Activated naive CD8-positive, alpha-beta T cell (primary cell): ENCODE measurements around the gene EDA2R.

Source experiments
- H3K27ac Mint-ChIP-seq: one replicate; pipeline ENCODE4 v1.8.0; 2021; ENCODE audit warnings: mixed read lengths
- H3K27me3 Mint-ChIP-seq: one replicate; pipeline ENCODE4 v1.8.0; 2021; ENCODE audit warnings: mixed read lengths
- H3K36me3 Mint-ChIP-seq: one replicate; pipeline ENCODE4 v1.8.0; 2021; ENCODE audit warnings: mixed read lengths
- H3K4me1 Mint-ChIP-seq: one replicate; pipeline ENCODE4 v1.8.0; 2021; ENCODE audit warnings: low read depth, mixed read lengths
- H3K4me3 Mint-ChIP-seq: one replicate; pipeline ENCODE4 v1.8.0; 2021; ENCODE audit warnings: mild to moderate bottlenecking, mixed read lengths
- H3K9me3 Mint-ChIP-seq: one replicate; pipeline ENCODE4 v1.8.0; 2021; ENCODE audit warnings: low read depth, mixed read lengths

EDA2R gene

GRCh38 chrX:66638591-66639500 lies at the start of gene EDA2R:
EDA2R (minus strand) TSS chrX:66639078; CDS start chrX:66616020, 23,058 bp downstream.
- Mint-ChIP-seq H3K4me1 (peaks cover 9% of the 10 kb centered on the region), H3K9me3 (no peaks in the 10 kb centered on the region), H3K27ac (no peak within 1 kb of the TSS), H3K36me3 (no peaks in the 10 kb centered on the region), H3K27me3 (peaks cover 1% of the 10 kb centered on the region), H3K4me3 (peak within 1 kb of the TSS; percentile 79)

GRCh38 chrX:66684196-66684595 lies 45.3 kb upstream of the EDA2R start:
- H3K27me3 Mint-ChIP-seq = peaks cover 1% of the 10 kb centered on the region
- H3K9me3 Mint-ChIP-seq = no peaks in the 10 kb centered on the region
- no peak overlapping the region for H3K4me3 Mint-ChIP-seq
- H3K36me3 Mint-ChIP-seq = no peaks in the 10 kb centered on the region
- no peaks in the 10 kb centered on the region for H3K4me1 Mint-ChIP-seq
- no peak overlapping the region for H3K27ac Mint-ChIP-seq

- no peaks in the 10 kb centered on the region for H3K9me3 Mint-ChIP-seq
- H3K4me1 Mint-ChIP-seq = no peaks in the 10 kb centered on the region
- no peaks in the 10 kb centered on the region for H3K36me3 Mint-ChIP-seq
- H3K27me3 Mint-ChIP-seq = peaks cover 2% of the 10 kb centered on the region
- no peak overlapping the region for H3K27ac Mint-ChIP-seq
- no peak overlapping the region for H3K4me3 Mint-ChIP-seq
Measured at GRCh38 chrX:66680451-66680850, 41.6 kb upstream of the EDA2R start.

GRCh38 chrX:66677430-66677829 lies 38.6 kb upstream of the EDA2R start:
- Mint-ChIP-seq H3K4me3 (no peak overlapping the region), H3K9me3 (no peaks in the 10 kb centered on the region), H3K4me1 (no peaks in the 10 kb centered on the region), H3K27me3 (peaks cover 2% of the 10 kb centered on the region), H3K36me3 (no peaks in the 10 kb centered on the region), H3K27ac (no peak overlapping the region)

- no peaks in the 10 kb centered on the region for H3K4me1 Mint-ChIP-seq
- H3K4me3 Mint-ChIP-seq = no peak overlapping the region
- H3K9me3 Mint-ChIP-seq = no peaks in the 10 kb centered on the region
- H3K36me3 Mint-ChIP-seq = no peaks in the 10 kb centered on the region
- no peak overlapping the region for H3K27ac Mint-ChIP-seq
- H3K27me3 Mint-ChIP-seq = peaks cover 2% of the 10 kb centered on the region
Measured at GRCh38 chrX:66676990-66677389, 38.1 kb upstream of the EDA2R start.

GRCh38 chrX:66676413-66676812 lies 37.5 kb upstream of the EDA2R start:
- no peaks in the 10 kb centered on the region for H3K36me3 Mint-ChIP-seq

GRCh38 chrX:66675541-66675940 lies 36.7 kb upstream of the EDA2R start:
- peaks cover 2% of the 10 kb centered on the region for H3K27me3 Mint-ChIP-seq
- H3K9me3 Mint-ChIP-seq = no peaks in the 10 kb centered on the region
- no peak overlapping the region for H3K27ac Mint-ChIP-seq
- no peaks in the 10 kb centered on the region for H3K4me1 Mint-ChIP-seq
- H3K36me3 Mint-ChIP-seq = no peaks in the 10 kb centered on the region
- H3K4me3 Mint-ChIP-seq = no peak overlapping the region

More at GRCh38 chrX:66676413-66676812, 37.5 kb upstream of the EDA2R start:
- Mint-ChIP-seq H3K4me3 (no peak overlapping the region), H3K4me1 (no peaks in the 10 kb centered on the region), H3K27me3 (peaks cover 2% of the 10 kb centered on the region), H3K27ac (no peak overlapping the region), H3K9me3 (no peaks in the 10 kb centered on the region)

GRCh38 chrX:66674506-66674905 lies 35.6 kb upstream of the EDA2R start:
- H3K36me3 Mint-ChIP-seq = no peaks in the 10 kb centered on the region
- no peaks in the 10 kb centered on the region for H3K4me1 Mint-ChIP-seq
- no peak overlapping the region for H3K27ac Mint-ChIP-seq
- peaks cover 2% of the 10 kb centered on the region for H3K27me3 Mint-ChIP-seq
- H3K4me3 Mint-ChIP-seq = no peak overlapping the region
- no peaks in the 10 kb centered on the region for H3K9me3 Mint-ChIP-seq

GRCh38 chrX:66672106-66672505 lies 33.2 kb upstream of the EDA2R start:
- Mint-ChIP-seq H3K27ac (no peak overlapping the region), H3K27me3 (no peaks in the 10 kb centered on the region), H3K4me3 (no peak overlapping the region), H3K36me3 (no peaks in the 10 kb centered on the region), H3K9me3 (no peaks in the 10 kb centered on the region), H3K4me1 (no peaks in the 10 kb centered on the region)

- H3K9me3 Mint-ChIP-seq = peaks cover 7% of the 10 kb centered on the region
- H3K36me3 Mint-ChIP-seq = no peaks in the 10 kb centered on the region
- no peak overlapping the region for H3K4me3 Mint-ChIP-seq
- H3K27me3 Mint-ChIP-seq = peaks cover 3% of the 10 kb centered on the region
- H3K27ac Mint-ChIP-seq = no peak overlapping the region
- H3K4me1 Mint-ChIP-seq = no peaks in the 10 kb centered on the region
Measured at GRCh38 chrX:66654411-66654810, 15.5 kb upstream of the EDA2R start.

GRCh38 chrX:66635360-66635759 lies 3.5 kb downstream of the EDA2R start:
- no peak overlapping the region for H3K4me3 Mint-ChIP-seq

GRCh38 chrX:66634272-66634671 lies 4.6 kb downstream of the EDA2R start:
- H3K27ac Mint-ChIP-seq = no peak overlapping the region
- H3K4me3 Mint-ChIP-seq = no peak overlapping the region
- H3K27me3 Mint-ChIP-seq = no peaks in the 10 kb centered on the region
- no peaks in the 10 kb centered on the region for H3K36me3 Mint-ChIP-seq
- no peaks in the 10 kb centered on the region for H3K9me3 Mint-ChIP-seq
- peaks cover 3% of the 10 kb centered on the region for H3K4me1 Mint-ChIP-seq

More at GRCh38 chrX:66635360-66635759, 3.5 kb downstream of the EDA2R start:
- Mint-ChIP-seq H3K27me3 (no peaks in the 10 kb centered on the region), H3K27ac (no peak overlapping the region), H3K4me1 (peaks cover 9% of the 10 kb centered on the region), H3K9me3 (no peaks in the 10 kb centered on the region), H3K36me3 (no peaks in the 10 kb centered on the region)

GRCh38 chrX:66633541-66633940 lies 5.3 kb downstream of the EDA2R start:
- Mint-ChIP-seq H3K27ac (no peak overlapping the region), H3K27me3 (no peaks in the 10 kb centered on the region), H3K4me1 (no peaks in the 10 kb centered on the region), H3K36me3 (no peaks in the 10 kb centered on the region), H3K4me3 (no peak overlapping the region), H3K9me3 (no peaks in the 10 kb centered on the region)

- Mint-ChIP-seq H3K4me1 (no peaks in the 10 kb centered on the region), H3K36me3 (no peaks in the 10 kb centered on the region), H3K4me3 (no peak overlapping the region), H3K9me3 (no peaks in the 10 kb centered on the region), H3K27ac (no peak overlapping the region), H3K27me3 (no peaks in the 10 kb centered on the region)
Measured at GRCh38 chrX:66632981-66633380, 5.9 kb downstream of the EDA2R start.

GRCh38 chrX:66632473-66632872 lies 6.4 kb downstream of the EDA2R start:
- H3K27me3 Mint-ChIP-seq = no peaks in the 10 kb centered on the region
- H3K9me3 Mint-ChIP-seq = no peaks in the 10 kb centered on the region
- H3K36me3 Mint-ChIP-seq = no peaks in the 10 kb centered on the region
- H3K4me1 Mint-ChIP-seq = no peaks in the 10 kb centered on the region
- H3K27ac Mint-ChIP-seq = no peak overlapping the region
- no peak overlapping the region for H3K4me3 Mint-ChIP-seq

GRCh38 chrX:66625525-66625924 lies 13.4 kb downstream of the EDA2R start:
- Mint-ChIP-seq H3K36me3 (no peaks in the 10 kb centered on the region), H3K4me3 (no peak overlapping the region), H3K27ac (no peak overlapping the region), H3K4me1 (peaks cover 3% of the 10 kb centered on the region), H3K27me3 (no peaks in the 10 kb centered on the region), H3K9me3 (no peaks in the 10 kb centered on the region)
